Fibroblast of villous mesenchyme (primary cell): ENCODE results near the gene WDR37. TPM values are rescaled to one million over a fixed set of nuclear protein-coding genes. Genes with fewer than 3 reads are reported as not detected.

Experiments
- DNase-seq: peaks from one replicate; pipeline ENCODE4 v3.0.0-alpha.2; 2010; ENCODE audit warnings: low read depth
- H3K4me3 ChIP-seq: 2 replicates; pipeline ENCODE4 v1.5.1; 2011; ENCODE audit warnings: low read depth, mild to moderate bottlenecking, low read length
- CTCF ChIP-seq: IDR thresholded peaks from 2 replicates; pipeline ENCODE4 v1.5.1; 2012; ENCODE audit warnings: low read depth, mild to moderate bottlenecking, low read length; ENCODE audit not compliant: insufficient read depth
- total RNA-seq: library from RNA; depleted of rRNA; stranded (reverse); fragments of >200 nt; gene quantifications from 2 replicates; pipeline ENCODE4 v1.2.3, GENCODE V29; 2012

The WDR37 gene
- total RNA-seq, 1 donor: 27.2 TPM

- H3K4me3 ChIP-seq: no peak overlapping the region
- no peak for DNase-seq
- TF ChIP-seq CTCF: no peak
Measured at GRCh38 chr10:1153251-1153763, 97.1 kb downstream of the WDR37 start.

GRCh38 chr10:1153805-1154351, 97.7 kb downstream of the WDR37 start:
- H3K4me3 ChIP-seq: no peak overlapping the region
- no peak for DNase-seq
- TF ChIP-seq CTCF: no peak

GRCh38 chr10:1154531-1155295, 98.5 kb downstream of the WDR37 start:
- no peak for DNase-seq
- no peak for TF ChIP-seq CTCF
- H3K4me3 ChIP-seq: no peak overlapping the region

GRCh38 chr10:1155791-1156615, 99.8 kb downstream of the WDR37 start:
- no peak for DNase-seq

GRCh38 chr10:1156616-1156886, 100.4 kb downstream of the WDR37 start:
- DNase-seq: no peak
- no peak overlapping the region for H3K4me3 ChIP-seq
- no peak for TF ChIP-seq CTCF

More at GRCh38 chr10:1155791-1156615, 99.8 kb downstream of the WDR37 start:
- no peak overlapping the region for H3K4me3 ChIP-seq
- TF ChIP-seq CTCF: no peak

- H3K4me3 ChIP-seq: no peak overlapping the region
- TF ChIP-seq CTCF: no peak
- no peak for DNase-seq
Measured at GRCh38 chr10:1156921-1157614, 100.9 kb downstream of the WDR37 start.
